ENCODE results near the gene KCNK15.

Gene KCNK15

DNA sequence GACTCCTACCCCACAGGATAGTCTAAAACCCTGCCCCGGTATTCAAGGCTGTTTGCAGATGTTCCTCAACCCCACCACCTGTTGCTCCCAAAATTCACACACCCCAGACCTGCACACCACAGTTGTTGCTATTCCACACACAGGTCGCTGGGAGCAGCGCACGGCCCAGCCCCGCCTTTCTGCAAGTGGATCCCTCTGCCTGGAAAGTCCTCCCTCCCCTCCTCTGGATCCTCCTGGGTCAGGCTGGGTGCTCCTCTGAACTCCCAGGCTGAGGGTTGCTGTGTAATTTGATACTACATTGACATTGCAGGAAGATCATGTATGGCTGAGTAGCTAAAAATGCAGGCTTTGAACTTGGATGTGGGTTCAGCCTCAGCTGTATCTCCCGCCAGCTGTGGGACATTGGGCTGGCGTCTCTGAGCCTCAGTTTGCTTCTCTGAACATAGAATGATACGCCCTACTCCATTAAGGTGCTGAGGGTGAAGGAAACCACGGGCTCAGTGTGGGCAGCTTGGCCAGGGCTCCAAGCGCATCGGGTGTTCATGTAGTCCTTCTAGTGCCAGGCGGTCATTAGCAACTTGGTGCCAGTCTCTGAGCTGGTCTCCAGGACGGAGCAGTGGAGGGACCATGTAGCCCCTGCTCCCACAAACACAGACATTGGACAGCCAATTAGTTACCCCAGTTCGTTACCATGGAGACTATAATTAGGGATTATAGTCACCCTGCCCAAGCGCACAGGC lies 44.4 kb upstream of the KCNK15 start:
- no peak for TF ChIP-seq POLR2AphosphoS5 (IDR thresholded peaks at IDR 0.05; ENCODE audit: low read depth, low read length)
- no peak for TF ChIP-seq TAF1 (IDR thresholded peaks at IDR 0.05; ENCODE audit: borderline replicate concordance, insufficient read depth, low read length)
- no peak for TF ChIP-seq REST (IDR thresholded peaks at IDR 0.05; ENCODE audit: insufficient read depth in 1 of 2, low read depth in 2 of 2, low read length in 2 of 2)
- no peak for TF ChIP-seq SIN3A (IDR thresholded peaks at IDR 0.05; ENCODE audit: borderline replicate concordance, insufficient read depth, low read length)
- TF ChIP-seq FOXP2 (optimal IDR thresholded peaks at IDR 0.05; ENCODE audit: borderline replicate concordance, extremely low read depth, extremely low read length, insufficient read depth): no peak

GRCh38 chr20:44701858-44702256 lies 43.8 kb upstream of the KCNK15 start:
- TF ChIP-seq POLR2AphosphoS5 (IDR thresholded peaks at IDR 0.05; ENCODE audit: low read depth, low read length) (no peak), TAF1 (IDR thresholded peaks at IDR 0.05; ENCODE audit: borderline replicate concordance, insufficient read depth, low read length) (no peak), FOXP2 (optimal IDR thresholded peaks at IDR 0.05; ENCODE audit: borderline replicate concordance, extremely low read depth, extremely low read length, insufficient read depth) (no peak), REST (IDR thresholded peaks at IDR 0.05; ENCODE audit: insufficient read depth in 1 of 2, low read depth in 2 of 2, low read length in 2 of 2) (no peak), SIN3A (IDR thresholded peaks at IDR 0.05; ENCODE audit: borderline replicate concordance, insufficient read depth, low read length) (no peak)

DNA sequence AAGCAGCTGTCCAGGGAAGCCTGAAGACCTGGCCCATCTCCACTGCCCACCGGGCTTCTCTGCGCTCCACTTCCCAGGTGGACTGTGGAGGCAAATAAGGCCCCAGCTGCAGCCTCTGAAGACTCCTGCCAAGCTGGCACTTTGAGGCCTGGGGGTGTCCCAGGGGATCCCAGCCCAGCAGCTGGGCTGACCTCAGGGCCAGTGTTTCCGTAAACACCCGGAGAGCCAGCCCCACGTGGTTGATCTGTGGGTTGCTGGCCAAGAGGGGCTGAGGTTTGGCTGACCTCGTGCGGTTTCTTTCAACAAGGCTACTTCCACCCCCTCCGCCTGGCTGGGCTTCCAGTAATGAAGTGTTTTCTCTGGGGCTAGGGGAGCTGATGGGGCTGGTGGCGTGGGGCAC lies 42.9 kb upstream of the KCNK15 start:
- TF ChIP-seq SIN3A (IDR thresholded peaks at IDR 0.05; ENCODE audit: borderline replicate concordance, insufficient read depth, low read length) (no peak), TAF1 (IDR thresholded peaks at IDR 0.05; ENCODE audit: borderline replicate concordance, insufficient read depth, low read length) (no peak), POLR2AphosphoS5 (IDR thresholded peaks at IDR 0.05; ENCODE audit: low read depth, low read length) (no peak), REST (IDR thresholded peaks at IDR 0.05; ENCODE audit: insufficient read depth in 1 of 2, low read depth in 2 of 2, low read length in 2 of 2) (no peak), FOXP2 (optimal IDR thresholded peaks at IDR 0.05; ENCODE audit: borderline replicate concordance, extremely low read depth, extremely low read length, insufficient read depth) (no peak)

DNA sequence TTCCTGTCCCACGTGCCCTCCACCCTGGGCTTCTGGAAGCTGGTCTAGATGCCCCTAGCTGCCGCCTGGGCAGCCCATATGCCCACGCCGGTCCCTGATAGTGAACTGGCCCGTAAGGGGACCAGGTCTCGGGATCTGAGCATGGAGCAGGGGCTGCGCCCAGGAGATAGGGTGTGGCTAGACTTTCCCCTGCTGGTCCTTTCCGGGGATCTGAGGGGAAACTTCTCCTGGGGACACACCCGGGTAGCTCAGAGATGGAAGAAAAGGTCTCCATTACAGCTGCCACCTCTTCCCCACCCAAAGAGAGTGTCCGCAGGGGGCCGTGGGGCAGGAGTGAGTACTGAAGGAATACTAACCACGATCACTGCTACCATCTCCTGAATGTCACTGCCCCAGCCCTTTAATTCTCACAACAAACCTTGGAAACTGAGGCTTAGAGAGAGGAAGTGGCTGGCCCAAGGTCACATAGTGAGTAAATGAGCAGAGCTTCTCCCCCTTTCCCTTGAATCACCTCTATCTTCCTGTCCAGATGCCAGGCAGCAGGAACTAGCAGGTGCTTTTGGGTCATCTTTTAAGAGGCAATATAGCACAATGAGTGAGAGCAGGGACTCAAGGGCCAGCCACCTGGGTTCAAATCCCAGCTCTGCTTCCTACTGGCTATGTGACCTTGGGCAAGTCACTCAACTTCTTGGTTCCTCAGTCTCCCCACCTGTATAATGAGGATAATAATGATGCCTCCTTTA lies 42.3 kb upstream of the KCNK15 start:
- TF ChIP-seq SIN3A (IDR thresholded peaks at IDR 0.05; ENCODE audit: borderline replicate concordance, insufficient read depth, low read length): no peak
- TF ChIP-seq TAF1 (IDR thresholded peaks at IDR 0.05; ENCODE audit: borderline replicate concordance, insufficient read depth, low read length): no peak
- no peak for TF ChIP-seq FOXP2 (optimal IDR thresholded peaks at IDR 0.05; ENCODE audit: borderline replicate concordance, extremely low read depth, extremely low read length, insufficient read depth)

GRCh38 chr20:44703956-44704488 lies 41.6 kb upstream of the KCNK15 start:
- TF ChIP-seq TAF1 (IDR thresholded peaks at IDR 0.05; ENCODE audit: borderline replicate concordance, insufficient read depth, low read length) (no peak), SIN3A (IDR thresholded peaks at IDR 0.05; ENCODE audit: borderline replicate concordance, insufficient read depth, low read length) (no peak), REST (IDR thresholded peaks at IDR 0.05; ENCODE audit: insufficient read depth in 1 of 2, low read depth in 2 of 2, low read length in 2 of 2) (no peak), FOXP2 (optimal IDR thresholded peaks at IDR 0.05; ENCODE audit: borderline replicate concordance, extremely low read depth, extremely low read length, insufficient read depth) (no peak), POLR2AphosphoS5 (IDR thresholded peaks at IDR 0.05; ENCODE audit: low read depth, low read length) (no peak)

All from PFSK-1 (cell line).